ENCODE measurements around the gene RNF220.

DNA sequence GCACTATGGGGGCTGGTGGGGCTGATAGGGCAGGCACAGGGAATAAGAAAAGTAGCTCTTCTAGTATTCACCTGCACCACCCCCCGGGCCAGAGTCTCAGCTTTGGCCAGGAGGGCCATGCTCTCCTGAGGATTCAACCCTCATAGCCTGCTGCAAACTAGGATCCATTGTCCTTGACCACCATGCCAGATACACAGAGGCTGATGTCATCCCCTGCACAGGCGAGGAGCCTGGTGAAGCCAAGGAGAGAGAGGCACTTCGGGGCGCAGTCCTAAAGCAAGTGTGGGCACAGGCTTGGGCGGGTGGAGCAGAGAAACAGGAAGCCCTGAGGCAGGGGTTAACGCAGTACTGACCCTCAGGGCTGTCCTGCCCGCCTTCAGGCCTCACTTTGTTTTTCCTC is 239.8 kb downstream of the RNF220 start:
- TF ChIP-seq, protein P1, sequence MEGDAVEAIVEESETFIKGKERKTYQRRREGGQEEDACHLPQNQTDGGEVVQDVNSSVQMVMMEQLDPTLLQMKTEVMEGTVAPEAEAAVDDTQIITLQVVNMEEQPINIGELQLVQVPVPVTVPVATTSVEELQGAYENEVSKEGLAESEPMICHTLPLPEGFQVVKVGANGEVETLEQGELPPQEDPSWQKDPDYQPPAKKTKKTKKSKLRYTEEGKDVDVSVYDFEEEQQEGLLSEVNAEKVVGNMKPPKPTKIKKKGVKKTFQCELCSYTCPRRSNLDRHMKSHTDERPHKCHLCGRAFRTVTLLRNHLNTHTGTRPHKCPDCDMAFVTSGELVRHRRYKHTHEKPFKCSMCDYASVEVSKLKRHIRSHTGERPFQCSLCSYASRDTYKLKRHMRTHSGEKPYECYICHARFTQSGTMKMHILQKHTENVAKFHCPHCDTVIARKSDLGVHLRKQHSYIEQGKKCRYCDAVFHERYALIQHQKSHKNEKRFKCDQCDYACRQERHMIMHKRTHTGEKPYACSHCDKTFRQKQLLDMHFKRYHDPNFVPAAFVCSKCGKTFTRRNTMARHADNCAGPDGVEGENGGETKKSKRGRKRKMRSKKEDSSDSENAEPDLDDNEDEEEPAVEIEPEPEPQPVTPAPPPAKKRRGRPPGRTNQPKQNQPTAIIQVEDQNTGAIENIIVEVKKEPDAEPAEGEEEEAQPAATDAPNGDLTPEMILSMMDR (IDR thresholded peaks at IDR 0.05): no peak
- TF ChIP-seq POLR2A (IDR thresholded peaks at IDR 0.05): no peak

All from heart left ventricle (tissue), 13 donors.